Neural progenitor cell (in vitro differentiated cells): Measurements from ENCODE around the gene LCP1. TPM values are rescaled to one million over a fixed set of nuclear protein-coding genes. Genes with fewer than 3 reads are reported as not detected.

Source experiments
- DNase-seq: peaks from one replicate; pipeline ENCODE4 v3.0.0-alpha.2; 2016; ENCODE audit warnings: low spot score
- H2AFZ ChIP-seq: fragments of 200-600 bp; sonication (generic); replicated peaks from 2 replicates; pipeline ENCODE4 v1.6.1; 2016; ENCODE audit warnings: antibody characterized with exemption
- H3F3A ChIP-seq: fragments of 200-600 bp; sonication (generic); 2 replicates; pipeline ENCODE4 v1.6.1; 2016; ENCODE audit warnings: antibody characterized with exemption, low read depth
- H3K27ac ChIP-seq: fragments of 200-600 bp; sonication (generic); 2 replicates; pipeline ENCODE4 v1.5.1; 2016; ENCODE audit warnings: mild to moderate bottlenecking
- H3K27me3 ChIP-seq: fragments of 200-600 bp; sonication (generic); 2 replicates; pipeline ENCODE4 v1.6.1; 2016; ENCODE audit warnings: mild to moderate bottlenecking, moderate library complexity
- H3K36me3 ChIP-seq: fragments of 200-600 bp; sonication (generic); 2 replicates; pipeline ENCODE4 v1.5.1; 2016
- H3K4me1 ChIP-seq: fragments of 200-600 bp; sonication (generic); 2 replicates; pipeline ENCODE4 v1.6.1; 2016; ENCODE audit warnings: mixed run types
- H3K4me2 ChIP-seq: fragments of 200-600 bp; sonication (generic); 2 replicates; pipeline ENCODE4 v1.6.1; 2016
- H3K4me3 ChIP-seq: fragments of 200-600 bp; sonication (generic); 2 replicates; pipeline ENCODE4 v1.5.1; 2016
- H3K79me2 ChIP-seq: fragments of 200-600 bp; sonication (generic); 2 replicates; pipeline ENCODE4 v1.6.1; 2016; ENCODE audit warnings: low read depth
- H3K9ac ChIP-seq: fragments of 200-600 bp; sonication (generic); 2 replicates; pipeline ENCODE4 v1.6.1; 2016
- H3K9me3 ChIP-seq: fragments of 200-600 bp; sonication (generic); 2 replicates; pipeline ENCODE4 v1.5.1; 2016; ENCODE audit warnings: low read depth
- H4K20me1 ChIP-seq: fragments of 200-600 bp; sonication (generic); 2 replicates; pipeline ENCODE4 v1.6.1; 2016; ENCODE audit warnings: low read depth
- H3K27ac Mint-ChIP-seq: 3 replicates; pipeline ENCODE4 v1.8.0; 2021; ENCODE audit warnings: mixed read lengths
- H3K27me3 Mint-ChIP-seq: 2 replicates; pipeline ENCODE4 v1.8.0; 2022; ENCODE audit warnings: low read depth, mild to moderate bottlenecking, inconsistent platforms, moderate library complexity, mixed read lengths; ENCODE audit not compliant: insufficient read depth
- H3K36me3 Mint-ChIP-seq: 3 replicates; pipeline ENCODE4 v1.8.0; 2021; ENCODE audit warnings: mixed read lengths
- H3K4me1 Mint-ChIP-seq: 3 replicates; pipeline ENCODE4 v1.8.0; 2021; ENCODE audit warnings: mixed read lengths
- H3K4me3 Mint-ChIP-seq: 3 replicates; pipeline ENCODE4 v1.8.0; 2021; ENCODE audit warnings: mild to moderate bottlenecking, moderate library complexity, mixed read lengths
- H3K9me3 Mint-ChIP-seq: 3 replicates; pipeline ENCODE4 v1.8.0; 2020; ENCODE audit warnings: mixed read lengths
- CTCF ChIP-seq: fragments of 200-600 bp; sonication (generic); IDR thresholded peaks from 2 replicates; pipeline ENCODE4 v1.5.1; 2017; ENCODE audit warnings: antibody characterized with exemption, mild to moderate bottlenecking
- EZH2 ChIP-seq: fragments of 200-600 bp; sonication (generic); IDR thresholded peaks from 2 replicates; pipeline ENCODE4 v1.6.1; 2017; ENCODE audit warnings: antibody characterized with exemption, mild to moderate bottlenecking, moderate library complexity
- EZH2phosphoT487 ChIP-seq: fragments of 200-600 bp; sonication (generic); IDR thresholded peaks from 2 replicates; pipeline ENCODE4 v1.6.1; 2017; ENCODE audit warnings: antibody characterized with exemption
- total RNA-seq: library from RNA; depleted of rRNA; stranded (reverse); fragments of >200 nt; gene quantifications from 2 replicates; pipeline ENCODE4 v1.2.3, GENCODE V29; 2015; ENCODE audit warnings: low replicate concordance

Gene LCP1
- total RNA-seq, 1 donor from 2014 or later: 2.2 TPM

- no peak for DNase-seq
- Mint-ChIP-seq H3K27me3 (no peaks in the 10 kb centered on the region), H3K27ac (no peak overlapping the region), H3K4me3 (no peak overlapping the region), H3K36me3 (no peaks in the 10 kb centered on the region), H3K9me3 (no peaks in the 10 kb centered on the region), H3K4me1 (no peaks in the 10 kb centered on the region)
- no peaks in the 10 kb centered on the region for H3K79me2 ChIP-seq
- no peak overlapping the region for H3K27ac ChIP-seq
- H2AFZ ChIP-seq: no peak overlapping the region
- H3K4me3 ChIP-seq: no peak overlapping the region
- no peak overlapping the region for H3K9ac ChIP-seq
- H3F3A ChIP-seq: no peaks in the 10 kb centered on the region
- no peak overlapping the region for H3K4me2 ChIP-seq
- H3K9me3 ChIP-seq: no peaks in the 10 kb centered on the region
- no peak for TF ChIP-seq CTCF
- TF ChIP-seq EZH2: no peak
- no peak for TF ChIP-seq EZH2phosphoT487
- H4K20me1 ChIP-seq: no peaks in the 10 kb centered on the region
- H3K27me3 ChIP-seq: no peaks in the 10 kb centered on the region
- H3K4me1 ChIP-seq: no peaks in the 10 kb centered on the region
- H3K36me3 ChIP-seq: no peaks in the 10 kb centered on the region
Measured at GRCh38 chr13:46086421-46086922, 95.5 kb downstream of the LCP1 start.

- H3K27me3 Mint-ChIP-seq: no peaks in the 10 kb centered on the region
- H3K4me1 Mint-ChIP-seq: no peaks in the 10 kb centered on the region
- H3K4me3 Mint-ChIP-seq: no peak overlapping the region
Measured at GRCh38 chr13:46085737-46086136, 96.2 kb downstream of the LCP1 start.

GRCh38 chr13:46082324-46082723, 99.7 kb downstream of the LCP1 start:
- no peaks in the 10 kb centered on the region for H3K79me2 ChIP-seq
- H3K9me3 ChIP-seq: no peaks in the 10 kb centered on the region
- no peak for DNase-seq
- H2AFZ ChIP-seq: no peak overlapping the region
- Mint-ChIP-seq H3K9me3 (no peaks in the 10 kb centered on the region), H3K27me3 (no peaks in the 10 kb centered on the region), H3K36me3 (no peaks in the 10 kb centered on the region), H3K4me1 (no peaks in the 10 kb centered on the region), H3K4me3 (no peak overlapping the region), H3K27ac (no peak overlapping the region)
- no peak overlapping the region for H3K9ac ChIP-seq
- H3K27me3 ChIP-seq: no peaks in the 10 kb centered on the region
- no peaks in the 10 kb centered on the region for H4K20me1 ChIP-seq
- no peaks in the 10 kb centered on the region for H3F3A ChIP-seq
- no peak for TF ChIP-seq EZH2
- TF ChIP-seq CTCF: no peak
- TF ChIP-seq EZH2phosphoT487: no peak
- no peaks in the 10 kb centered on the region for H3K4me1 ChIP-seq
- no peak overlapping the region for H3K4me2 ChIP-seq
- H3K27ac ChIP-seq: no peak overlapping the region
- H3K4me3 ChIP-seq: no peak overlapping the region
- no peaks in the 10 kb centered on the region for H3K36me3 ChIP-seq

More at GRCh38 chr13:46085737-46086136, 96.2 kb downstream of the LCP1 start:
- H4K20me1 ChIP-seq: no peaks in the 10 kb centered on the region
- H3K9ac ChIP-seq: no peak overlapping the region
- H3F3A ChIP-seq: no peaks in the 10 kb centered on the region
- H3K79me2 ChIP-seq: no peaks in the 10 kb centered on the region
- no peaks in the 10 kb centered on the region for H3K9me3 ChIP-seq
- no peaks in the 10 kb centered on the region for H3K36me3 ChIP-seq
- no peaks in the 10 kb centered on the region for H3K4me1 ChIP-seq
- TF ChIP-seq EZH2 (no peak), CTCF (no peak), EZH2phosphoT487 (no peak)
- no peaks in the 10 kb centered on the region for H3K9me3 Mint-ChIP-seq
- H3K27ac ChIP-seq: no peak overlapping the region
- no peak for DNase-seq
- H3K27me3 ChIP-seq: no peaks in the 10 kb centered on the region
- H3K27ac Mint-ChIP-seq: no peak overlapping the region
- H3K36me3 Mint-ChIP-seq: no peaks in the 10 kb centered on the region
- no peak overlapping the region for H3K4me2 ChIP-seq
- no peak overlapping the region for H2AFZ ChIP-seq
- H3K4me3 ChIP-seq: no peak overlapping the region
